Endothelial cell of hepatic sinusoid (primary cell): Measurements from ENCODE around the gene TUBB4A.

Source experiments
- in situ Hi-C: cut with HindIII; loops from 2 replicates; pipeline ENCODE4 v1.10.0; 2017; ENCODE audit warnings: low sequenced_read_pairs

TUBB4A gene

GRCh38 chr19:6498294-6499036 is 3.6 kb downstream of the TUBB4A start:
- in situ Hi-C loops: loop anchor here (10.0 kb wide), 1 partner anchor 204 kb away; no protein-coding TSS in a partner anchor

- in situ Hi-C loops: loop anchor here (10.0 kb wide), 1 partner anchor 201 kb away; no protein-coding TSS in a partner anchor
Observed at GRCh38 chr19:6495947-6496346, 6.2 kb downstream of the TUBB4A start.

- in situ Hi-C loops: loop anchor here (10.0 kb wide), 1 partner anchor 200 kb away; no protein-coding TSS in a partner anchor
Observed at GRCh38 chr19:6494438-6495036, 7.6 kb downstream of the TUBB4A start.

DNA sequence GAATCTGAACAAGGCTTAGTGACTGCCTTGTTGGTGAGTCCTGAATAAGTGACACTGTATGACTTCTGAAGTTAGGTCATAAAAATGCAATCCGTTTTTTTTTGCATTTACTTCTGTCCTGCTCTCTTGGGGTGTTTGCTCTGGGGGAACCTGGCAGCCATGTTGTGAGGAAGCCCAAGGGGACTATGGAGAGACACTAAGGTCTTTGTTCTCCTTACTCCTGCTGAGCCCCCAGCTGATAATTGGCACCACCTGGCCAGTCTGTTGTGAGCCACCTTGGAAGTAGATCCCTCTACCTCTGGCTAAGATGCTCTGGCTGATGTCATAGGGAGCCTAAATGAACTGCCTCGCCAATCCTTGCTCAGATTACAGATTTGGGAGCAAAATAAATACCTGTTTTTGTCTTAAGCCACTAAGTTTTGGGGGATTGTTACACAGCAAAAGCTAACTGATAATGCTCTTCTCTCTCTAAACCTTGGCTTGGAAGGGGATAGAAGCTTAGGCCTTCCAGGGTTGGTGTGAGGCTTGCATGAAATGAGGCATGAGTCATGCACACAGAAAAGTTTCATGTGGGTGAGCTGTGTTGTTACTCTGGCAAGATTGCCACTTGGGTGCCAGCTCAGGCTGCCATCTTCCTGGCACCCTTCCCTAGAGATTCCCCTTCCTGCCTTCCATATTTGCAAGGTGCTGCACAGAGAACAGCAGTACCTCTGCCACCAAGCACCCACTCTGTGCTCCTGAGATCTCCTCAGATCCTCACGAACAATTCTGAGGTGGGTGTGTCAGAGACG is 10.1 kb downstream of the TUBB4A start:
- in situ Hi-C loops: loop anchor here (10.0 kb wide), 1 partner anchor 197 kb away; no protein-coding TSS in a partner anchor

- in situ Hi-C loops: loop anchor here (10.0 kb wide), 1 partner anchor 195 kb away; no protein-coding TSS in a partner anchor
Observed at GRCh38 chr19:6490134-6490533, 12.0 kb downstream of the TUBB4A start.

GRCh38 chr19:6489278-6490061 is 12.6 kb downstream of the TUBB4A start:
- in situ Hi-C loops: loop anchor here (10.0 kb wide), 1 partner anchor 195 kb away; no protein-coding TSS in a partner anchor

- in situ Hi-C loops: no loop called here
Observed at GRCh38 chr19:6484831-6485230, 17.3 kb downstream of the TUBB4A start.

DNA sequence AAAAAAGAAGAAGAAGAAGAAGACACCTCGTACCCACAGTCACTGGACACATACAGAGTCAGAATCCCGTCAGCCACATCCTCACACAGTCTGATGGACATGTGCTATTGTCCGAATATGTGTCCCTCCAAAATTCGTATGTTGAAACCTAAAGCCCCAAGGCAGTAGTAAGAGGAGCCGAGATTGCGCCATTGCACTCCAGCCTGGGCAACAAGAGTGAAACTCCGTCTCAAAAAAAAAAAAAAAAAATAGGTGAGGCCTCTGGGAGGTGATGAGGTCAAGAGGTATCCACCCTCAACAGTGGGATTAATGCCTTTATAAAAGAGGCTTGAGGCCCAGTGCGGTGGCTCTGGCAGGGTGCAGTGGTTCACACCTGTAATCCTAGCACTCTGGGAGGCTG is 17.9 kb downstream of the TUBB4A start:
- in situ Hi-C loops: no loop called here

- in situ Hi-C loops: no loop called here
Observed at GRCh38 chr19:6483235-6483634, 18.9 kb downstream of the TUBB4A start.

- in situ Hi-C loops: no loop called here
Observed at GRCh38 chr19:6482343-6482686, 19.8 kb downstream of the TUBB4A start.

DNA sequence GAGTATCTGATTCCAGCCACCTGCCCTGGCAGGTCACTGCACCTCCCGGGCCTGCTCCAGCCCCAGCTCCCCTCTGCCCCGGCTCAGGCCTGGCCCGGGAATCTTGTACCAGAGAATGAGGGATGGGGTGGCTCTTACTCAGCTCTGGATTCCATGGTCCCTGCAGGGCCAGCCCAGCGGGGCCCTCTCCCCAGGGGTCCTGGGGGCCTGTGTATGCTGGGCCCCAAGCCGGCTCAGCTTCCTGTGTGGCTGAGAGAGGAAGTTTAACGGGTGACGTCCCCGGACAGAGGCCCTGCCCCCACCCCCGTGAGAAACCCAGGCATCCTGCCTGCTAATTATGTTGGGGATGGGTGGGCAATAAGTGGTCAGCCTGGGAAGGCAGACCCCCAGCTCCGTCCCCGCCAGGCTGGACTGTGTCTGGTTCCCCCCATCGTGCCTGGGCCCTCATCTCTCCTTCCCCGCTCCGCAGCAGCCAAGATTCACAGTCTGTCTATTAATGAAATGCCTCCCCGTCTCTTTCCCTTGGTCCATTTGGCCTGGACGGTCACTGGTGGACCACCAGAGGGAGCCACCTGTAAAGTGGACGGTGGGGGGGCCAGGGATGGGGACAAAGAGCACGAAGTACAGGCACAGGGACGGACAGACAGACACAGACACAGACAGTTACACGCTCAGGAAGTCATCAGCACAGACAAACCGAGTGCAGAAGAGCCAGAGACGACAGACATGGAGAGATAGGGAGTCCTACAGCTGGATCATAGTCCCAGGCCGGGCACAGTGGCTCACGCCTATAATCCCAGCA is 20.4 kb downstream of the TUBB4A start, which contains the start of gene DENND1C:
TSS of gene DENND1C (minus strand) at position 247 of the 802 bp plus-strand sequence. CDS start at position 155, 92 bp downstream.
- in situ Hi-C loops: no loop called here

- in situ Hi-C loops: no loop called here
Observed at GRCh38 chr19:6480848-6481415, 21.2 kb downstream of the TUBB4A start.

DNA sequence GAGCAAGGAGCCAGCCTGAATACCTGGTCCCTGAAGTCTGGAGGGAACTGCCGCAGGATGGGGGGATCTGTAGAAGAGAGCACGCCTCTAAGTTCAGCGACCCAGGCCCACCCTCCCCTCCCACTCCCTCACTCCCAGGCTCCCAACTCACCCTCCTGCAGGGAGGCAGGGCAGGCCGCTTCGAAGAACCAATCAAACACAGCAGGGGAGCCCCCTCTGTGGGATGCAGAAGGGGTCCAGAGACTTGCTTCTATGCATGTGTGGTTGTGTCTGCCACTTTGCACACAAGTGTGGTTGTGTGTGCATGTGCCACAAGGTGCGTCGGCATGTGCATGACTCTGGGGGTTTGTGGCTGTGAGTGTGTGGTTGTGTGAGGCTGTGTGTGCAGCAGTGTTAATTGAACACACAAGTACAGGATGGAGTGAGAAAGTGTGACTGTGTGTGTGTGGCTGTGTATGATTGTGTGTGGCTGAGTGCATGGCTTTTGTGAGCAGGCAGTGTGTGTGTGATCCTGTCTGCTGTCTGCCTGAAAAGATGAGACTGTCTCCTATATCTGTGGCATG is 22.2 kb downstream of the TUBB4A start:
- in situ Hi-C loops: no loop called here

DNA sequence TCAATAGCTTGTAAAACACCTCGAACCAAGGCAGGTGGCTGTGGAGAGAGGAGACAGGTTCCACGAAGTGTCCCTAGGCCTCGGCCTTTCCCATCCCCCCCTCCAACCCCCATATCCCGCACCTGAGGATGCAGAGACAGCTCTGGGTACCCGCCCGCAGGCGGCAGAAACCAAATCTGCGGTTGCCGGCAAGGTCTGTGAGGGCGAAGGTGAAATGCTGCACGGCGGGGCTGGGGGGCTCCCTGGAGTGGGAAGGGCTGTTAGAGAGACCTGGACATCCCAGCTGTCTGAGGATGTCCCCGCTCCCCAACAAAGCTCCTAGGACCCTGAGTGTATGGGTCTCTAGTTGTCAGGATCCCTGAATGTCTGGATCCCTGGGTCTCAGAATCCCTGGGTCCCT is 23.3 kb downstream of the TUBB4A start:
- in situ Hi-C loops: no loop called here

DNA sequence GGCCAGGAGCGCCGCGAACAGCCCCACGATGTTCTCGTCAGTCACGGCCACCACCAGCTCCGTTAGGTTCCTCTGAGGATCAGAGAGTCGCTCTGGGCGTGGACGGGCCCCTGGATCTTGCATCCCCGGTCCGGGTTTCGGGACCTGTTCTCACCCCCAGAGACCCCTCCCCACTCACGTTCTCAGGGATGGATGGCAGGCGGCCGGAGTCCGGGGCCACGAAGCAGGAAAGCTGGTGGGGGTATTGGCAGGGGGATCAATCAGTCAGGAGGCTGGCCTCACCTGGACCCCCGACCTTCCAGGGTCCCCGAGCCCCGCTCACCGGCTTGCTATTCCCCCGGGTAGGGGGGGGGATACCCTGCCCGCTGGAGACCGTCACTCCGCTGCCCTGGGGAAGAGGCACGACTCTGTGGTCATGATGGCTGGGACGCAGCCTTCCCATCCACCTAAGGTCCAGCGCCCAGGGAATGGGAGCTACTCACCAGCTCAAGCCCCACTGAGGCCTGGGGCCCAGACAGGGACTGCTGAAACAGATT is 25.1 kb downstream of the TUBB4A start:
- in situ Hi-C loops: no loop called here

DNA sequence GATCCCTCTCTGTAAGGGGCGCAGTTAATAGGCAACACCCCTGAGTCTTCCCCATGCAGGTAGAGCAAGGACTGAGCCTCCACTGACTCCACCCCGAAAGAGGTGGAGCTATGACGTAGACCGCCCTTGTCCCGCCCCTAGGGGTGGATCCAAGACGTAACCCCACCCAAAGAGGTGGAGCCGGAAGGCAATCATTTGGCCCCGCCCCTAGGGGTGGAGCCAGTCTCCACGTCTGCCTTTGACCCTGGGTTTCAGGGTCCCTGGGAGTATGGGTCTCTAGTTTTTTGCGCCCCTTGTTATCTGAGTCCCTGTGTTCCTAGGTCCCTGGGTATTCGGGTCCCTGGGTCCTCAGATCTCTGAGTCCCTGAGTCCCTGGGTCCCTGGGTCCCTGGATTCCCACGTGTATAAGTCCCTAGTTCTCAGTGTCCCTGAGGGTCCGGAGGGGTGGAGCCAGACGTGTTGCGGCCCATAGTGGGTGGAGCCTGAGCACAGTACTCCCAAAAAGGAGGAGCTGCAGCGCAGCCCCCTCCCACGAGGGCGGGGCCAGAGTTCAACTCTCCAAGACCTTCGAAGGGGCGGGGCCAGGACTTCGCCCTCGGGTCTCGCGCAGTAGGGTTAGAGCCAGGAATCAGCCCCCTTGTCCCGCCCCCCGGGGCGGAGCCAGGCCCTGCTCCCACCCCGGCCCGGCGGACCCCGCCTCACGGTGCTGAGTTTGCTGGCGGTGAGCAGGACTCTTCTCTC is 25.8 kb downstream of the TUBB4A start:
- in situ Hi-C loops: no loop called here

DNA sequence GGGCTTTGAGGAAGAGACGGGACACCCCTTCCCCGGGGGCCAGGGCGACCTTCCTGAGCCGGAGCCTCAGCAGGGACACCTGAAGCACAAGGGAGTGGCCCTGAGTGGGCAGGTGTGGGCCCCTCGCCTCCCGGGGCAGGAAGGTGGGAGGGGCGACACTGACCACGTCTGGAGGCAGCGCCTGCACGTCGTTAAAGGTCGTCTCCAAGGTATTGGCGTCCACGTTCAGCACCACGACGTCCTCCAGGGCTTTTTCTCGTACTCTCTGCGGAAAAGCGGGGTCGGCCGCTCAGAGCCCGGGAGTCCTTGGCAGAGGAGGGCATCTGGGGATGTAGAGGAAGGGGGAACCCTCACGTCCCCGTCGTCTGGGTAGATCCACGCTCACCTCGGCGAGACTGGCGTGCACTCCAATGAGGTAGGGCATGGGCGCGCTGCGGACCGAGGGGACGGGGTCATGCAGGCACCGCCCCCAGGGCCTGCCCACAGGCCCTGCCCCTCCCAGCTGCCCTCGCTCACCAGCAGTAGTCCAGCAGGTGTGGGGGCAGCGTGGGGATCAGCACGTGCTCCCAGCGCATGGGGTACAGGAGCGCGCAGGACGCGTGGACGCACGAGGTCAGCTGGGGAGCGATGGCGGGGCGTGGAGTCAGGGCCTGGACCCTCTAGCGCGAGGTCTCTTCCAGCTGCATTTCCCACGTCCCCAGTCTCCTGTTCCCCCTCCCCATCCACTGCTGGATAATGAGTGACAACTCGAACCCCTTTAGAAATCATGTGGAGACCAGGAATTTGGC is 26.6 kb downstream of the TUBB4A start:
- in situ Hi-C loops: no loop called here
